KMS-11 (cell line): ENCODE data around the gene ZC3H7B.
"Not testable (repeated sequence)": the region's sequence is repeated elsewhere in the genome, so short reads cannot be mapped to it uniquely, and the experiment has no call there.

Experiments used
- H2AFZ ChIP-seq: fragments of 200-600 bp; sonication (generic); 2 replicates; pipeline ENCODE4 v1.6.1; 2016; ENCODE audit warnings: antibody characterized with exemption, mixed run types, low read depth
- H3K27ac ChIP-seq: fragments of 200-600 bp; sonication (generic); 2 replicates; pipeline ENCODE4 v1.6.1; 2016; ENCODE audit warnings: mild to moderate bottlenecking, mixed run types
- H3K27me3 ChIP-seq: fragments of 200-600 bp; sonication (generic); 2 replicates; pipeline ENCODE4 v1.6.1; 2017; ENCODE audit warnings: mild to moderate bottlenecking, low read depth, mixed run types, moderate library complexity; ENCODE audit not compliant: insufficient read depth
- H3K36me3 ChIP-seq: fragments of 200-600 bp; sonication (generic); 2 replicates; pipeline ENCODE4 v1.6.1; 2017; ENCODE audit warnings: mild to moderate bottlenecking, mixed run types; ENCODE audit not compliant: insufficient read depth
- H3K4me1 ChIP-seq: fragments of 200-600 bp; sonication (generic); 2 replicates; pipeline ENCODE4 v1.6.1; 2016; ENCODE audit warnings: mild to moderate bottlenecking, low read depth, mixed run types; ENCODE audit not compliant: poor library complexity, severe bottlenecking
- H3K4me2 ChIP-seq: fragments of 200-600 bp; sonication (generic); 2 replicates; pipeline ENCODE4 v1.7.0; 2016; ENCODE audit warnings: mild to moderate bottlenecking, mixed run types
- H3K4me3 ChIP-seq: fragments of 200-600 bp; sonication (generic); IDR thresholded peaks from 2 replicates; pipeline ENCODE4 v1.6.1; 2017; ENCODE audit warnings: low read depth, low read length, mixed read lengths; ENCODE audit not compliant: insufficient read depth
- H3K79me2 ChIP-seq: fragments of 200-600 bp; sonication (generic); 2 replicates; pipeline ENCODE4 v1.6.1; 2016; ENCODE audit warnings: low read depth, mixed run types; ENCODE audit not compliant: insufficient read depth
- H3K9ac ChIP-seq: fragments of 200-600 bp; sonication (generic); 2 replicates; pipeline ENCODE4 v1.6.1; 2016; ENCODE audit warnings: mild to moderate bottlenecking, mixed run types
- H4K20me1 ChIP-seq: fragments of 200-600 bp; sonication (generic); 2 replicates; pipeline ENCODE4 v1.6.1; 2016; ENCODE audit warnings: mild to moderate bottlenecking, mixed run types; ENCODE audit not compliant: insufficient read depth
- CTCF ChIP-seq: fragments of 200-600 bp; sonication (generic); conservative IDR thresholded peaks from 2 replicates; pipeline ENCODE4 v1.6.1; 2017; ENCODE audit warnings: low read depth, mild to moderate bottlenecking, antibody characterized with exemption, low read length, moderate library complexity, mixed read lengths

Gene ZC3H7B

GRCh38 chr22:41395531-41396240 lies 94.4 kb downstream of the ZC3H7B start:
- Histone ChIP-seq H3K36me3 (no peaks in the 10 kb centered on the region), H2AFZ (no peak overlapping the region), H4K20me1 (no peaks in the 10 kb centered on the region), H3K9ac (no peak overlapping the region), H3K4me3 (no peak overlapping the region), H3K27ac (no peak overlapping the region), H3K4me1 (no peaks in the 10 kb centered on the region), H3K79me2 (no peaks in the 10 kb centered on the region), H3K4me2 (no peak overlapping the region), H3K27me3 (no peaks in the 10 kb centered on the region)
- TF ChIP-seq CTCF = no peak

- no peaks in the 10 kb centered on the region for H3K36me3 ChIP-seq
- H4K20me1 ChIP-seq = no peaks in the 10 kb centered on the region
- no peak overlapping the region for H3K4me3 ChIP-seq
- peaks cover 14% of the 10 kb centered on the region for H3K4me1 ChIP-seq
- no peaks in the 10 kb centered on the region for H3K27me3 ChIP-seq
- H2AFZ ChIP-seq = no peak overlapping the region
- H3K9ac ChIP-seq = no peak overlapping the region
- H3K4me2 ChIP-seq = no peak overlapping the region
- H3K27ac ChIP-seq = no peak overlapping the region
- TF ChIP-seq CTCF = no peak
- H3K79me2 ChIP-seq = no peaks in the 10 kb centered on the region
Measured at GRCh38 chr22:41397143-41397811, 96.0 kb downstream of the ZC3H7B start.

- Histone ChIP-seq H3K27ac (no peak overlapping the region), H3K4me1 (peaks cover 30% of the 10 kb centered on the region), H3K79me2 (no peaks in the 10 kb centered on the region), H3K27me3 (no peaks in the 10 kb centered on the region), H2AFZ (no peak overlapping the region), H3K36me3 (no peaks in the 10 kb centered on the region), H4K20me1 (no peaks in the 10 kb centered on the region), H3K4me3 (no peak overlapping the region), H3K4me2 (no peak overlapping the region), H3K9ac (no peak overlapping the region)
- TF ChIP-seq CTCF = no peak
Measured at GRCh38 chr22:41398921-41399320, 97.6 kb downstream of the ZC3H7B start.

GRCh38 chr22:41401781-41402648 lies 100.7 kb downstream of the ZC3H7B start:
- Histone ChIP-seq H3K27ac (peak overlapping the region; percentile 71), H3K36me3 (no peaks in the 10 kb centered on the region), H4K20me1 (no peaks in the 10 kb centered on the region), H3K9ac (peak overlapping the region; percentile 31; the same call in 1 of the 2 replicates), H3K27me3 (no peaks in the 10 kb centered on the region), H2AFZ (peak overlapping the region; percentile 70), H3K4me1 (peaks cover 34% of the 10 kb centered on the region), H3K4me3 (no peak overlapping the region), H3K79me2 (no peaks in the 10 kb centered on the region), H3K4me2 (peak overlapping the region; percentile 67)
- no peak for TF ChIP-seq CTCF

GRCh38 chr22:41402851-41403250 lies 101.5 kb downstream of the ZC3H7B start:
- H3K4me1 ChIP-seq = peaks cover 34% of the 10 kb centered on the region
- not testable (repeated sequence) for H3K79me2 ChIP-seq, H3K4me3 ChIP-seq, H3K9ac ChIP-seq, H4K20me1 ChIP-seq, H3K36me3 ChIP-seq, H3K27me3 ChIP-seq, H2AFZ ChIP-seq
- peak overlapping the region; percentile 67; the same call in 1 of the 2 replicates for H3K4me2 ChIP-seq
- peak overlapping the region; percentile 71; the same call in 1 of the 2 replicates for H3K27ac ChIP-seq
